Activated T-helper 1 cell treated with Interleukin-2 at 50 U/mL for 16 hours (primary cell): Measurements from ENCODE around the gene SH3BP5.
A peak's percentile ranks its signal among the peaks of the same experiment; 100 is the strongest.

ENCODE experiments used
- DNase-seq: peaks from one replicate; pipeline ENCODE4 v3.0.0-alpha.2; 2020; ENCODE audit warnings: low read depth

SH3BP5 gene

DNA sequence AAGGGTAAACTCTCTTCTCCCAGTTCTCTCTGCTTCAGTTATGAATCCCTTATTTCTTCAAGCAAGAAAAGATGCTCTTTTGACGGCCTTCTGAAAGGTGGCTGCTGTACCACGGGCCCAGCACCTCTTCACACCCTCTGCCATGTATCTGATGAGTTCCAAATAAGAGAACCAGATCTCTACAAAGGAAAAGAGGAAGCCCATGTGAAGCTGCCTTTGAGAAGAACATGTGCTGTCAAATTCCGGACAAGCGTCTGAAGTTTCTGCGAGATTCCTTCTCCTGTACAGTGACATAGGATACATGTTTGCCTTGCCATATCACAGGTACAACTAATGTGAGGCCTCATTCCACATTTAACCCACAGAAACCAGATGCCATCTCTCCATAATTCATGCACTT, 59.2 kb downstream of the SH3BP5 start:
- DNase-seq: no peak

DNA sequence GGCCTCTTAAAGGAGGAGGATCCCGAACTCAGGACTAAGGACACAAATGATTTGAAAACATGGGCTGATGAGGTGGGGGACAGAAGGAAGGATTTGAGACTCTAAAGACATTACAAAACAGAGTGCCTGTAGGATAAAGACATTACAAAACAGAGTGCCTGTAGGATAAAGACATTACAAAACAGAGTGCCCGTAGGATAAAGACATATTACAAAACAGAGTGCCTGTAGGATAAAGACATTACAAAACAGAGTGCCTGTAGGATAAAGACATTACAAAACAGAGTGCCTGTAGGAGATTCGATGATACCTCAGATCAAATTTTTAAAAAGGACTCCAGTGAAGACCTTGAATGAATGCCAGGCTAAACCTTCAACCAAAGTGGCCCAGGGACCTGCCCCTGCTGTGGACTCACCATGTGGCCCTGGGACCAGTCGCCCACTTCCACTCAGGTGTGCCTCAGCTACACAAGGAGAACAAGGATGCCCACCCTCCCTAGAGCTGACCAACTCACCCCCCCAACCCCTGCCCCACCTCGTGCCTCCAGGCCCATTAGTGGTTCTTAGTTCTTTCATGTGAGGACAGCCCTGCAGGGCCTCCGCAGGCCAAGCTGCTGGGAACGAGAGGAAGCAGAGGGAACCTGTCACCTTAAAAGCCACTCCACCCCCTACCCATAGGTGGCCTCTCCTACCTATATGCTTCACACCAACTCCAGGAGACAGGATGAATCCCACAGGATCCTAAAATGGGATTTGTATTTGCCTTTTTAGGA, 59.8 kb downstream of the SH3BP5 start:
- DNase-seq: no peak

DNA sequence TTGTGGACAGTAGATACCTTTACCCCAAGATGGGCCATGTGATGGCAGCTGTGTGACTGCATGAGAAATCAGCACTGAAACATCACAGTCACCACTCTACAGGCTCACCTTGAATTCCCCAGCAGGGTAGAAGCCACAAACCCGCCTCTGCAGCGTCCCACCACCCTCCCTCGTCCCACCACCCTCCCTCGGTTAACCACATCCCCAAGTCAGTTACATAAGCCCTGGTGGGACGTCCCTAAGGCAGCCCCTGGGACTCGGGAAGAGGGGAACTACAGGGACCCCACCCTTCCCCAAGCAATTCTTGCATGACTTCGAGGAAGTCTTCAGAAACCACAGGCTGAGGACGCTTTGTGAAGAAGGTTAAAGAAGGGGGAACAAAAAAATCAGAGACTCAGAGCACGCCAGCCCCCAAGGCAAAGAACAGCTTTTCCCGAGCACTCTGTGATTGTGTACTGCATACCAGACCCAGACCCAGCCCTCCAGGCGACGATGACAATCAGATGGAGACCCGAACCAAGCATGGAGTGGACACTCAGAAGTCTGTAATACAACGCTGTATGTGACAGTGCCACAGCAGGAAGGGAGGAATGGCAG, 60.5 kb downstream of the SH3BP5 start:
- DNase-seq: peak; percentile 72

DNA sequence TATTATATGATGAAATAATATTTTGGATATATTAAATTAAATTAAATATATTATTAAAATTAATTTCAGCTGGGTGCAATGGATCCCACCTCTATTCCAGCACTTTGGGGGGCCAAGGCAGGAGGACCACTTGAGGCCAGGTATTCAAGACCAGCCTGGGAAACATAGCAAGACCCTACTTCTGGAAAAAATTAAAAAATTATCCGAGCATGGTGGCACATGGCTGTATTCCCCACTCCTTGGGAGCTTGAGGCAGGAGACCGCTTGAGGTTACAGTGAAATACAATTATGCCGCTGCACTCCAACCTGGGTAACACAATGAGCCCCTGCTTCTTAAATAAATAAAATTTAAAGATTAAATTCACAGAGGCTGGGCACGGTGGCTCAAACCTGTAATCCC, 61.4 kb downstream of the SH3BP5 start:
- no peak for DNase-seq

DNA sequence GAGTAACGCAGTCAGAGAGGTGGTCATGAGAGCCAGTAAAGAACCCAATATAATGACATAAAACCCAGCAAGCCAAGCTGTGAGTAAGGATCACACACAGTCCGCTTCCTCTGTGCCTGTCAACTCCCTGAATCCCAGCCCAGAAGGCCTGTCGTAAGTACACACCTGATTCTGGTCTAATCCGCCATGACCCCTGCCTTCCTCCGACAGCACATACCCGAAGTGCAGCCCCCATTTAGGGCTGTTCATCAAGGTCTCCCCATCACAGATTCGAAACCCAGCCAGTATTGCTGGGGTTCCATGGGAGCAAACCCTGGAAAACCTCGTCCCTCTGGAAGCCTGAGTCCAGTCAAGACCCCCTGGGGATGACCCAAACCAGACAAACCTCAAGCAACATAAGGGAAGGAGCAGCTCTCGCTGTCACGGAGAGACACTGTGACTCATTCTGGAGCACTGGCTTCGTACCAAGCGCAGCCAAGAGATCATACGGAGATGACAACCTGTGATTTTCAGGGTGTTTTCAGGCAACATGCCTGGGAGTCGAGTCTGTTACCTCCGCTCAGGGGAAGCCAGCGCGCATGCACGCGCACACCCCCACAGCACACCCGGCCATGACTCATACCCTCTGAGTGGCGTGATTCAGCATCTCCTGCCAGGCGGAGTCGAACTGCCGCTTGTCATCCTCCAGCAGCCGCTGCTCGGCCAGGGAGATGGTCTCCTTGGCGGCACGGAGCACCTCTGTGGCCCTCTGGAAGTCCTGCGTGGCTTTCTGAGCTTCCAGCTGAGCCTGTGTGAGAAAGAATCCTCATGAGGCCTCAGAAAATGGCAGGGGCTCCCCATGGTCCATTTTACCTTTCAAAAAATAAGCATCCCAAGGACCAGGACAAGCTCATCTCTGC, 63.0 kb downstream of the SH3BP5 start:
- peak; percentile 84 for DNase-seq

DNA sequence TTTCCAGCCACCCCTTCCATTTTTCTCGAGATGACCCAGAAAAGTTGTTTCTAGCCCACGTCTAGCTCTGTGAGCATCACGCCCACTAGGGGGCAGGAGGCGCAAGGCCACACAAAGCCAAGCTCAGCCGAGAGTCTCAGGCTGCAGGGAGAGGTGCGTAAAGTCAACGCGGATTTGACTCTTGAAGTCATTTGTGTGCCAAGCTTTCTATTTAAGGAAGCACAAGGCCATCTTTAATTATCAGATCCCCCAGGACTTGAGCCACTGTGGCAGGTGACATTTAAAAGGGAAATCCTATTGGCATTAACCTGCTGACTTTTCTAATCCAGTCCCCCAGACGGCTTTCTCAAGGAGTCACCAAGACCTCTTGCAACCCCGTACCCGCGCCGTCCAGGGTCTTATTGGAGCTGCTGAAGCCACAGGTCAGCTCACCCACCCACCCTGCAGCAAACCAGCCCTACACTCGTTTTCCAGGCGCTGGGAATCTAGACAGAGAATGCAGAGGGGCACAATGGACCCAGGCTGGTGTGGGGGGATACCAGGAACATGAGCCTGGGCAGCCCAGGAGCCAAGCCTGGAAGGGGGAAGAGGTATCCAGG, 64.3 kb downstream of the SH3BP5 start:
- DNase-seq: peak; percentile 73

DNA sequence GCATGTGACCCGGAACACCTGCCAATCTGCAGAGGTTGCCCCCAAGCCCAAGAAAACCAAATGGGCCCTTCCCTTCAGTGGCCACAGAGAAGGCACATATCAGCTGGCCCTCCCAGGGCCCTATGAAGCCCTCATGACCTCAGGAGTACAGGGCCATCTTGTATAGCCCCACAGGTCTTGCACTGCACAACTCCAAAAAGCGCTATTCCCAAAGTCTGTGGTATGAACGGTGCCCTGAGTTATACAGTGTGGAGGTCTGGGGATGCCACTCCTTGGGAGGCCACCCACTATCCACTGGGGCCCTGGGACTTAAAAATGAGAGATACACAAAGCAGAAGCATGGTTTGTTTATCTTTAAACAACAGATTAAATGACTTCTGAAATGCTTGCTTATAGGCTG, 64.9 kb downstream of the SH3BP5 start:
- DNase-seq: no peak

DNA sequence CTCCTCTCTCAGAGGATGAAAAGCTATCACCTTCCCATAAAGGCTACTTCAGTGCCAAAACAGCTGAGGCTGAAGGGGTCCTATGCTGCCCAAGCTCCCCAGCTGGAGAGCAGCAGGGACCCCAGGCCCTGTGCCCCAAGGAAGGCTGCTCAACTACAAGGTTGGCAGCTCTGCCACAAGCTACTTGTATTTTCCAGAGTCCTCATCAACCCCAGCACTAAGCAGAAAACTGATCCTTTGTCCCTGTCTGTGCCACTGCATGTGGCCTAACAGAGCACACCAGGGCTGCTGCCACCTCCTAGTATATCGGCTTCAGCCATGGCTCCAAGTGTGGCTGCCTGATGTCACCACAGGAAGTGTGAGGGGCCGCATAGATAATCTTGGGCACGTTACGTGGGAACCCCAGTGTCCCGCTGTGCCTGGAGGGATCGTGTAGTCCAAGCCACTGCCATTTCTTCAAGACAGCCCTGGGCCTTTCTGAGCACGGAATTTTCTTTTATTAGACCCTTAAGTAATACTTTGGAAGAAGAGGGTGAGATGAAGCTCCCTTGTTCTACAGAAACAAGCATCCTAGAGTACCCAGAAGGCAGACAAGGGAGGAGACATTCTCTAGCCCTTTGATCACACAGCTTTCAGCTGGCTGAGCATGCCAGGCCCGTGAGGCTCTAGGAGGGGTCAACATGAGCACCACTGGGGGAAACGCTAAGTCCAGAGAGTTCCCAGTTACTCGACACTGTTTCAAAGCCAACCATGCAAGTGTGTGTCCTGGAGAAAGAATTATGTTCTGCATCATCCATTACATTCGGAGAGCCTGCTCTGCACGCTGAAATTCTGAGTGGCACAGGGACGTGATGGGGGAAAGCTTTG, 65.6 kb downstream of the SH3BP5 start:
- no peak for DNase-seq

DNA sequence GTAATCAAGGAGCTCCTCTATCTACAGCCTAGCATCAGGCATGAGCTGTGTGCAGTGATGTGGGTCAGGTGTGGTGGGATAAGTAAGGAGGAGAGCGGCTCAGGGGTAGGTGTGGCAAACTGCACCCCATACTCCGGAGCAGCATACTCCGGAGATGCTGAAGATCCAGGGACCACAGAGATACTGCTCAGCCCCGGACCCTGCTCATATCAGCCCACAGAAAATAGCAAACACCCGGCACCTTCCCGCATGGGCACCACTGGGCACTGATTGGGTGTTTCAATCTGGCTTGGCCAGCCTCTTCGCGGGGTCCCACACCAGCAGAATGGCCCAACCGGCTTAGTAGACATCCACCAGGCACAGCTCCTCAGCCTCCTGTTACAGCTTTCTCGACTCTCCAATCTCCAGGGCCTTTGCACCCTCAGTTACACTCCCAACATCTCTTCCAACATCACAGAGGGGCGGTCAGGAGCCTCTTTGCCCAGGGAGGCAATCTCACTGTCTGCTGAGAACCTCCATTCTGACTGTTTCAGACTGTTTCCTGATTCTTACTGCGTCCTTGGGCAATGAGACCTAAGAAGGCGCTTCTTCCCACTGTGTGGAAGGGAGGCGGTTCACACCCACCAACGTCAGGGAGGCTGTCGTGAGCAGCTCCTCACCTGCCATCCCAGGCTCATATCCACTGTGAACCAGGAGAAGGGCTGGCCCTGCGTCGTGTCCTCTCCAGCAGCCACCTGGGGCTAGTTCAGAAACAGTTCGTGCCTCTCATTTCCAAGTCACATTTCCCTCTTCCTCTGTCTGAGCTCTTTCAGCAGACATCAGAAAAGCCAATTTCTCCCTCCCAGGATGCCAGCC, 66.5 kb downstream of the SH3BP5 start:
- no peak for DNase-seq

DNA sequence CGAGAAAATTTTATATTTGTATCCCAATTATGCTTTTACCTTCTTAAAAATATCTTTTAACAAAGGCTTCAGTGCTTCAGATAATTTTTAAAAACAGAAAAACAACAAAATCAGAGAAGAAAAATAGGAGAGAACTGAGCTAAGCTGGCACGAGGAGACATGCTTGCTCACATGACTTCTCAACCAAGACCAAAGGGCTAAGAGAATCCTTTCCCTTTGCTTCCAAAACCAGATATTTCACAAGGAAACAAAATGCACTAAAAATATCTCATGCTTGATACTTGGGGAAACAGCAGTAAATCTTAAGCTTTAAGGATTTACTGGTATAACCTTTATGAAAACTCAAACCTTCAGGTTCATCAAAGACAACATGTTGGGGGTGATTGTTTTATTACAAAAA, 67.9 kb downstream of the SH3BP5 start:
- no peak for DNase-seq

DNA sequence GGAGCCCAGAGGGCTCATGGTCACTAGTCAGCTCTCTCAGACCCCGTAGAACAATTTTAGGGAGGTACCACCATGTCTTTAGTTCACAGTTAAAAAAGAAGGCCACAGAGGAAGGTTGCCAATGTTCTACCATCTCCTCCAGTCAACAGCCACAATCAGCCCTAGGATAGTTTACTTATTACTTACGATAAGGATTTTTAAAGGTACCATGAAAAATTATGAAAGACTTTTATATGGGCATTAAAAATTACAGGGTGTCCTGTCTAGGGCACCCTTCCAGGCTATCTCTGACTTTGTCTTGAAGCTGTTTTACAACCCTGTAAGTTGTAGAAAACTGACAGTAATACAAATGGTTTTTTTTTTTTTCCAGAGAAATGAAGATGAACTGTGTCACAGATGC, 68.5 kb downstream of the SH3BP5 start:
- no peak for DNase-seq

DNA sequence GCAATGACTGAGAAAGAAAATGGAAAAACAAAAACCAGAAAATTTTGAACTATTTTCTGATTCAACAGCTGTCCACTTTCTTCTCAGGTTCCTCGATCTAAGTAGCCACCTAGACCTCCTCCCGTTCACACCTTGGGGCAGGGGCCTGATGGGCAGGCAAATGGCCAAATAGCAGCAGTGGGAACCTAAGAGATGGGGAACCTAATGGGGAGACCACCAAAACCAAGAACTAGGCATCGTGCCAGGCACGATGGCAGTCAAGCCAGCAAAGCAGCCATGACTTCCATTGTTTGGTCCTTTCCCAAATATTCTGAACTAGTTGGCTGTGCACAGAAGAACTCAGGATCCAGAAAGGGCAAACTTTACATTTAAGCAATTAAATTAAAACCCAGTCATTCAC, 69.3 kb downstream of the SH3BP5 start:
- no peak for DNase-seq

DNA sequence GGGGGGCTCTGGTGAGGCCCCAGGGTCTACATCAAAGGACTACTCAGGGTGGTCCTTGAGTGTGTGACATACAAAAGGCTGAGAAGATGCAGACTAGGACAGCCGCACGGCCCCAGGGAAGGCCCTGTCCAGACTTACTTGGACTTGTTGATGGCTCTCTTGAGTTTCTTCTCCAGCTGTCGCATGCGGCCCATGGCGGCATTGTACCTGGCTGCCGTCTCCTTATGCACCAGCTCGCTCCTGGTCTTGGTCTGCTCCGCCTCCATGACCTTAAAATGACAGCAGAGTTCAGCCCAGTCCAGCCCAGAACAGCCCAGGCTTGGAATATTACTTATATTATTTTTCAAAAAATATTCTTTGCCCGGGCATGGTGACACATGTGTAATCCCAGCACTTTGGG, 70.4 kb downstream of the SH3BP5 start:
- DNase-seq: no peak

DNA sequence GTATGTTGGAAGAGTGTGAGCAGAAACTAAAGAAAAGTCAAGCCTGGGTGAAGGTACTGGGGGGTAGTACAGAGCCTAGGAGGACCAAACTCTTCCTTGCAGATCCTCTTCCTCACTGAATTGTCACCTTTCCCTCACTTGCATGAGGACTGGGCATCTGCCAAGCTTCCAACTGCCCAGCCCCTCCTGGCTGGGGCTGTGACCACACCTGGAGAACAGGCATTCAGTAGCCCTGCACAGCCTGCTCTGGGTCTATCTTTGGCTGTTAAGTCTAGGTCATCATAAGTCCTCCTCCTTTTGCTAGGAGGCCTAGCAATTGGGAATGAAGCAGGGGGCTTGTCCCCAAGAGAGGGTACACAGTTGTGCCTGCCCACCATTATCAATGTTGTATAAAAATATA, 71.1 kb downstream of the SH3BP5 start:
- DNase-seq: no peak

DNA sequence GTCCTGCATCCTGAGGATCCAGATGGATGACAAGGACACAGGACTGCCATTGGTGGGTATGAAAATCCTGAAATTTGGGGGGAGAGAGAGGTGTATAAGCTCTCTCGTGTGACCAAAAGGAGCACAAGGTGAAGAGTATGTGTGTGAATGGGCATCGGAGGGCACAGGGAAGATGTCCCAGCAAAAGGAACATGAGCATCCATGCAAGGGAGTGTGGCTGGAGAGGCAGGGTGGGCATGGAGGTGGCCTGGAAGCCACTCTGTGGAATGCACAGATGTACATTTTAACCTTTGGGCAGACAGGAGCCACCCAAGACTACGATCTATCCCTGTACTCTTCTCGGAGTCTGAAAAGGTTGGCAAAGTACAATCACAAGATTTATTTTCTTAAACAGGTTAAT, 71.9 kb downstream of the SH3BP5 start:
- no peak for DNase-seq

DNA sequence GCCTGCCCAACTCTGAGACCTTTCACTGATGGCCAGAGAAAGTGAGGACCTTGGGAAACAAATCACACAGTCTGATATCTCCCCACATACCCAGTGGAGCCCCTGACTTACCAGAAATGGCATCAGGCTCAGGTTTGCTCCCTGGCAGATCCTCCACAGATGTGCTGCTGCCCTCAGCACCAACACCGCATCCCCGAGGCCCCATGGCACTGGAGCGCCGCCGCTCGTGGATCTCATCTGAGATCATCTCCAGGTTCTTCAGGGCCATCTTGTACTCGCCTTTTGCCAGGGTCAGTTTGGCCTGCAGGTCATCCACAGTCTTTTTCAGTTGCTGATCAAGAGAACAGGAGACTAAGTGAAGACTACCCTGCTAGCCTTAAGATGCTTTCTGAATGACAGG, 73.7 kb downstream of the SH3BP5 start:
- no peak for DNase-seq

DNA sequence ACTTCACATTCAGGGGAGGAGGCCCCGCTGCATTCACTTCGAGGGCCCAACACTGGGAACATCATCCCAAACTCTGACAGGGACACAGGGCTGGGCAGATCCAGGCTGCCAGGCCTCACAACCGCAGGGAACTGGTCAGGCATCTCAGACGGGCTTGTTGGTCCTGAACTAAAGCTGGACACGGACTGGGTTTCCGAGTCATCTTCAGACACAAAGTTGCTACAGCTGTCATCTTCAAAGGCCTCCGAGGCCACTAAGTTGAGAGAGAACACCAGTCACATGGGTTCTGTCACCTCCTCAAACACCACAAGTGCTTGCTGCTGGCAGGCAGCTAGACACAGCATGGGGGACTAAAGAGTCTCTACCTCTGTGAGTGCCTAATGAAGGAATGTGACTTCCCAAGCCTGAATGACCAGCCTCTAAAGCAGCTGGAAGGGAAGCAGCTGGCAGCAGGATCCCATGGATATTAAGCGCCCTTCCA, 75.5 kb downstream of the SH3BP5 start:
- no peak for DNase-seq

DNA sequence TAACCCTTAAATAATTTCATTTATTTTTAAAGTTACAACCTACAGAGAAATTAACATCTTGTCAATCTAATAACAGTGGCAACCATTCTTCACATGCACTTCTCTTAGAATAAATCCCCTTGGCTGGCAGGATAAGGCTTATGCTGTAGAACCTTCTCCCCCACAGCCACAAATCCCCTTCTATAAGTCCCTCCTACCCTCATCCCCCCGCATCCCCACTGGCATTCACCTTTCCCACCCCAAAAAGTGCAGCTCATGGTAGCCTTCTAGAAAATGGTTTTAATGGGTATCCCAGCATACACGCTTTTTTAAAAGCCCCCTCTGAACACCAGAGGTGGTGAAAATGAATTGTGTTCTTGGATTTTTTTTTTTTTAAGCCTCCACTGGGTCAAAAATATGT, 77.2 kb downstream of the SH3BP5 start:
- DNase-seq: no peak

DNA sequence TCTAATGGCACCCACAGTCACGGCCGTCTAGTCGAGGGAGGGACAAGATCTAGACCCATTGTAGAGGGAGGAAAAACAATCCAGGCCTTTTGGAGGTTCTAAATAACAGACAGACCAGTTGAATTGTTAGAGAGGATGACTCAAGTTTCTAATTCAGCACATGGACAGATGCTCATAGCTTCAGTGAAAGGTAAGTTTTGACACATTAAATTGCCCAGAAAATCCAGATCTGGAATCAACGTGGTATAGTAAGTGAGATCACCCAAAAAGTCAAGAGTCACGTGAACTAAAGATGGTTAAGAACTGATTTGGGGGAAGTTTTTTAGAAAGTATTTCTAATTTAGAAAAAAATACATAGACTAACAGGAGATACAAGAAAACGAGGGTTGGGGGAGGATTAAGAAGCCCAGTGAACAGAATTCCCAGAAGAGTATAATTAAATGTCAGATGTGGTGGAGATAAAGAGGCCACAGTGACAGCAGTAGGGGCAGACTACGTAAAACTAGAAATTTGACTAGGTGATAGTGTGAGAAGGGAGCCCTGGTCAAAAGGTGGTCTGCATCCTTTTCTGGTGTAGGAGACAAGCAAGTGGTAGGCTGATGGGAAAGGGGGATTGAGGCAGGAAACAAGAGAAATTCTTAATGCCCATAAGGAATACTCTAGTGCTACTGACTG, 79.2 kb downstream of the SH3BP5 start:
- DNase-seq: no peak

DNA sequence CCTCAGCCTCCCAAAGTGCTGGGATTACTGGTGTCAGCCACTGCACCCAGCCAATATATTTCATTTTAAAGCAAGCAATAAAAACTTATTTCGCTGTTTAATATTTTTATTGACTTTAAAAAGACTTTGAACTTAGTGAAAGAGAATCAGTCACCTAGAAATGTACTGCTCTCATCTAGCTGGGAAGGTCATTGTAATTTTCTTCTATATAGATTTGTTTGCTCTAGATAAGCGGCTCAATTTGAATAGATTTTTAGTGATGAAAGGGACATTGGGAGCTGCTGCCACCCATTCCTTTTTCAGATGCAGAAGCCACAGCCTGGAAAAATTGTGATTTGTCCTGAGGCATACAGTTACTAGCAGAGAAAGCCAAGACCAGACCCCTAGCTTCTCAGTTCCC, 86.2 kb downstream of the SH3BP5 start:
- no peak for DNase-seq
